DMS153 treated with DMSO at 0.1 percent for 48 hours (cell line): ENCODE measurements around the gene RWDD1.
"Not testable (repeated sequence)": the region's sequence is repeated elsewhere in the genome, so short reads cannot be mapped to it uniquely, and the experiment has no call there.

ENCODE experiments used
- DNase-seq: peaks from one replicate; lab custom pipeline; 2025; ENCODE audit not compliant: unreplicated experiment; lab: John Stamatoyannopoulos, UW

RWDD1 gene

DNA sequence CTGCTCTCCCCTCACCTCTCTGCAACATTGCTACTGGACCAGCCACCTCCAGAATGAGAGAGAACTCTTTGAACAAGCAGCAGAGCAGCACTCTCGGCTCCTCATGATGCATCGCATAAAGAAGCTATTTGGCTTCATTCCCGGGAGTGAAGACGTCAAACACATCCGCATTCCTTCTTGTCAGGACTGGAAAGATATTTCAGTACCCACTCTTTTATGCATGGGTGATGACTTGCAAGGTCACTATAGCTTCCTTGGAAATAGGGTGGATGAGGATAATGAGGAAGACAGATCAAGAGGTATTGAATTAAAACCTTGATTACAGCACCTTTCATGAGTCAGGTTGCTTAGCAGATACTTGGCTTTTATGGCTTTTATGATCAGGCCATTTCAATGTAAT is 13.4 kb upstream of the RWDD1 start:
- DNase-seq: peak; percentile 2

GRCh38 chr6:116560130-116560529 is 11.2 kb upstream of the RWDD1 start:
- no peak for DNase-seq

GRCh38 chr6:116561377-116562018 is 9.8 kb upstream of the RWDD1 start:
- peak; percentile 31 for DNase-seq

DNA sequence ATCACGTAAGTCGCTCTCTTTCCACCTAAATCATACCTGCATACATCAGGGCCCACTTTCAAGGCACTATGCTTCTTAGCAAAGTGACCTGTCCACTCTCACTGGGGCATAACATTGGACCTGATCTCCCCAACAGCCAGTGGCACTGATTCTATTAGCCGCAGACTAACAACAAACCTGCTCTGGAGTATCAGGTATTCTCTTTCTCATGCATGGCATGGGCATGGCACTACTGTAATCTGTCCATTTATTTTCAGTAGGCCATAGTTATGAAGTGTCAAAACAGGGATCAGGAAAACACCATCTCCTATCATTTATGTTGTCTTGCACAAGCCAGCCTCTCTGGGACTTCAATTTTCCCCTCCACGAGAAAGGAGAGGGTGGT is 9.3 kb upstream of the RWDD1 start:
- DNase-seq: no peak

GRCh38 chr6:116562614-116563013 is 8.7 kb upstream of the RWDD1 start:
- DNase-seq: no peak

- DNase-seq: no peak
These were observed 7.5 kb upstream of the RWDD1 start for GRCh38 chr6:116563830-116564229.

DNA sequence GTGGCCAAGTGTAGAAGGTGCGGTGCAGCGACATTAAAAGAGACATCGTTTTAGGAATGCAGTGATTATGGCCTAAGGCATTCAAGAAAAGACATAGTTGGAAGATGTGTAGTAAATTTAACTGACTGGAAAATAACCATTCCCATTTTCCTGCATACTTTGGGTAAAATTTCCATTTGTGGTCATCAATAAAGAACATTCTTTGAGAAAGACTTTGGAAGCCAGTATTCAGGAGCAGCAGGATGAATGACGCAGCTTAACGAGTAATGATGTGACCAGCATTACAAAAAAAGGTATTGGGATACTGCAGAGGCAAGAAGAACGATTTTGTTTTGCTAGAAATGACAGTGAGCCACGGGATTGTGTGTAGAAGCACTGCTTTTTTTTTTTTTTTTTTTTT is 7.0 kb upstream of the RWDD1 start:
- no peak for DNase-seq

DNA sequence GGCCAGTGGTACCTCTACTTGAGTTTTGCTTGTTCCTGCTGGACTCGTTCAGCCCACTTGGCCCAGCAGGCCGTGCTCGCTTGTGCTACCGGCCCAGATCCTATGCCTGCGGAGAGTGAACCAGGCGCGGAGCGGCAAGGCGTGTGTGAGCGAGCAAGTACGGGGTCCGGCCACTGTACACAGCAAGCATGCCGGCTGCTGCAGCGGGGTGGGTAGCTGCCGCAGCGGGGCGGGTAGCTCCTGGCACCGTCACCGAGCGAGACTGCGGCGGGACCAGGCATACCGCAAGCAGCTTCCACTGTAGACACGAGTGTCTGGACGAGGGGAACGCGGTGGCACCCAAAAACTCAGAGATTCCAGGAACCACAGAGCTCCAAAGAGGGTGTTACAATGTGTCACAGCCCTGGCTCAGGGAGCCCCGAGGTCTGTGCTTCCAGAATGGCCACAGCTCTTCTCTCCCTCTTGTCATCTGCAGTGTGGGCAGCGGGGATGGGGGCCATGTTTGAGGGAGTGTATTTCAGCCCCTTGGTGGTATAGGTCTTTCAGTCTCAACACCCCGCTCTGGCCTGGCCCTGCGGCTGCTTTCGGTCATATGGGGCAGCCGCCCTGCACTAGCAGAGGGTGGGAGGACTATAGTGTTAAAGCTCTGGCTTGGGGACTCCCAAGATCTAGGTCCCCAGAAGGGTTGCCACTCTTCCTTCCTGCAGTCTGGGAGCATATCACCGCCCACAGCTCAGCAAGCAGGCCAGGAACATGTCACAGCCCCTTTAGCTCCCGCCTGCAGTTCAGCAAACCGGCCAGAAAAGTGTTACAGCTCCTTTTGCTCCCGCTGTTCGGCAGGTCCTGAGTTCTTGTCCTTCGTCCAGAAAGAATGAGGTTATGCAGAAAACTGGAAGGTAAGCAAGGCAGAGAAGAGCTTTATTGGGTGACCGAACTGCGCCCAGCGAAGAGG is 6.1 kb upstream of the RWDD1 start:
- no peak for DNase-seq

GRCh38 chr6:116568111-116568510 is 3.2 kb upstream of the RWDD1 start:
- no peak for DNase-seq

GRCh38 chr6:116568821-116569755 is 2.2 kb upstream of the RWDD1 start:
- no peak for DNase-seq

- DNase-seq: no peak
These were observed 338 bp downstream of the RWDD1 start for GRCh38 chr6:116571683-116572000.

DNA sequence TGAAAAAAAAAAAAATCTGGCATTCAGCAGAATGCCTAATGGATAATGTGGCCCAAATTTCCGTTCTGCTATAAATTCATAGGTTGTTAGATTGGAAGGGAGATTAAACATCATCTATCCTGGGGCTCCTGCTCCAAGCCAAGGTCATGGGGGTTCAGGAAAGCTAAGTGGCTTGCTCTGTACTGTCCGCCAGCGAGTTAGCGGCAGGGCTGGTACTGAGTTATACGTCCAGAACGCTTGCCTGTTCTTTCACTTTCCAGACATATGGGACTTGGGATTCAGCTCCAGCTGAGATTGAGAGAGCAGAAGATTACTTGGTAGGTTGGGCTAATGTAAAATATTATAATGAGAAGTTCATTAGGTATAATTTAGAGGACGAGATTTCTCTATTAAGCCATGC is 858 bp downstream of the RWDD1 start:
- no peak for DNase-seq

- no peak for DNase-seq
These were observed 3.9 kb downstream of the RWDD1 start for GRCh38 chr6:116575227-116575626.

- no peak for DNase-seq
These were observed 6.2 kb downstream of the RWDD1 start for GRCh38 chr6:116577486-116577885.

DNA sequence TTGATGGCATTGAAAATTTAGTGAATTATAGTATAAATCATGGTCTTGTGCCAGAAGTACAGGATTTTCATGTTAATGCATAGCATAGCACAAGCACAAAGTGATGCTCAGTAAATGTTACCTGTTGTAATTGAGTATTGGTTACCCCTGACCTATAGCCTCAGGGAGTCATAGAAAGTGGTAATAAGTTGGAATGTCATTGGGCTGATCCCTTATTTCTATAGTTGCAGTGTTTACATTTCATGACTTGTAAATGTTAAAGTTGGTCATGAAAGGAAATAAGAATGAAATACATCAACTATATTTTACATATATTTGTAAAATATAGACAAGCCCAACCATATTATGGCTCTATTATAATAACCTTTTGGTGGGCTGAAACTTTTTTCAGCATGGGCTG is 7.0 kb downstream of the RWDD1 start:
- no peak for DNase-seq

DNA sequence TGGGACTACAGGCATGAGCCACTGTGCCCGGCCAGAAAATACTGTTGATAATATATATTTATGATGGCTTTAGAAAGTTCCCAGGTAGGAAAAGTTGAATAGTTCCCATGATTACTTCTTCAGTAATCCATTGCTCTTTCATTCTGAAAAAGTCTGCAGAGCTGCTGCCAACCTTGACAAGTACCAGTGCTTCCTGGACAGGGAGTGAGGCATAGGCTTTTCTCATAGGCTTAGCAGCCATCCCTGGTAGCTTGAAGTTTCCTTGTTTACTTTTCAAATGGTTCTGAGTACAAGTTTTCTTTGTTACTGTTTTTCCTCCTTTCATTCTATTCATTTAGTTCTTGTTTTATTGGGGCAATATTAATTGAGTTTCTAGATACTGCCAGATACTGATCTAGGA is 7.8 kb downstream of the RWDD1 start:
- DNase-seq: no peak

GRCh38 chr6:116580198-116580597 is 8.9 kb downstream of the RWDD1 start:
- DNase-seq: no peak

- DNase-seq: no peak
These were observed 15.0 kb downstream of the RWDD1 start for GRCh38 chr6:116586276-116586675.

DNA sequence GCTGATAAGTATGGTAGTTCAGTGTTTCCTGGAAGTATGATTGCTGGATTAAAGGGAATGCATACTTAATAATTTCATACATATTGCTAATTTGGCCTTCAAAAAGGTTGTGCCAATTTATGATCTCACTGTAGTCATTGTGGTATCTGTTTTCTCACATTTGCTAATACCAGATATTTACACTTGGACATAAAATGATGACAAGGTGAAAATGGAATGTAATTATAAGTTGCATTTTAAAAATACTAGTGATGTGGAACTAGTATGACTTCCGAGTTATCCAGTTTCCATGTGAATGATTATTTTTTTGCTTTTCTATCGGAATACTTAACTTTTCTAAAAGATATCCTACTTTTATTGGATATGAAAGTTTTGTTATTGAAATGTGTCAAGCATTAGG is 15.4 kb downstream of the RWDD1 start:
- DNase-seq: no peak

DNA sequence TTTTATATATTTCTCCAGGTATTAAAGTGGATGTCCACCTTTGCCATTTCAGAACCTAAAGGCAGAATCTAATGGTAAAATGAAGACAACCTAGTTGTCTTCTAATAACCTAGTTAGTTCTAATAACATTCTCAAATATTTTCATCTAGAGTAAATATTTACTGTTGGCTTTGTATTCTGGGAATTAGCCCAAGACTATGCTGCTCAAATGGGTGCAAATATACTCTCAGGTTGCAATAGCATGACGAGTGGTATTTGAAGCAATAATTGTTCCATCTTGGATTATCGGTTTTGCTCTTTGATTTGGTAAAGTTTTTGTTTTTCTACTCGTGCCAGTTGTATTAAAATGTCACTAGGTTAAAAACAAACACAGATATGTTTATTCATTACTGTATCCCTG is 23.9 kb downstream of the RWDD1 start:
- no peak for DNase-seq

- DNase-seq: no peak
These were observed 25.5 kb downstream of the RWDD1 start for GRCh38 chr6:116596815-116597214.

DNA sequence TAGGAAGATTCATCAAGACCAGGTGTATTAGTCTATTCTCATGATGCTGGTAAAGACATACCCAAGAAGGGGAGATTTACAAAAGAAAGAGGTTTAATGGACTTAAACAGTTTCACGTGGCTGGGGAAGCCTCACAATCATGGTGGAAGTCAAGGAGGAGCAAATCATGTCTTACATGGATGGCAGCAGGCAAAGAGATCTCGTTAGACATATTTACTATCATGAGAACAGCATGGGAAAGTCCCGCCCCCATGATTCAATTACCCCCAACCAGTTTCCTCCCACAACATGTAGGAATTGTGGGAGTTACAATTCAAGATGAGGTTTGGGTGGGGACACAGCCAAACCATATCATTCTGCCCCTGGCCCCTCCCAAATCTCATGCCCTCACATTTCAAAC is 32.6 kb downstream of the RWDD1 start:
- DNase-seq: not testable (repeated sequence)
